Measurements from ENCODE around the gene PARP4.
"Not testable (repeated sequence)": the region's sequence is repeated elsewhere in the genome, so short reads cannot be mapped to it uniquely, and the experiment has no call there.

Gene PARP4

GRCh38 chr13:24443366-24443765 is 69.2 kb downstream of the PARP4 start:
- DNase-seq = no peak

DNA sequence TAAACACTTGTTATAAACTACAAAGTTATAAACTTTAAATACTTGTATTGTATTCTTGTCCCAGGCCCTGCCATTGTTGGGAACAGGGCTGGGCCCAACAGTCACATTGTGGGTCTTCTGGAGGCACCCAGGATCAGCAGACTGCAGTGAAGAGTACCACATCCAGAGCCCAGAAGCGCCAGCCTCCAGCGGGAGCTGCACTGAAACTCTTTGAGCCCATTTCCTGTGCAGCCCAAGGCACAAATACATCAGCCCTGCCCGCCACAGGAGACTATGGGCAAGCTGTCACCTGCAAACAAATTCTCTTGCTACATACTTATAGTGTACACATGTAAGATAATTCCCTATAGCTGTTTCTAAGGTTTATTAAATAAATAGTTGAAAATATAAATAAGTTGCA is 86.5 kb downstream of the PARP4 start:
- not testable (repeated sequence) for DNase-seq

DNA sequence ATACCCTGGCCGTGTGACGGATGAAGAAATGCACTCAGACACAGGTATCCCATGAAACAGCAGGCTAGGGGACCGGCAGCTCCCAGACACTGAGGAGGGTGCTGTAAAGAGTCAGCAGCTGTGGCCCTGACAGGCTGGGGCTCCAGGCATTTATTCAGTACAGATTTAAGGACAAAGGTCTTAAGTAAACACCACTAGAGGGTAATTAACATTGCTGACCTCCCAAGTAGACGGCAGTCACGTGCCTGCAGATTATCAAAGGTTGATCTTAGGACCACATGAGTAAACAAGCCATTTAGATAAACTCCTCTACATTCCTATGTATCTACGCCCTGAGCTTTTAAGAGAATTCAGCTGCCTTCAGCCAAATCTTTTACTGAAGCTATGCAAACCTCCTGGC is 92.9 kb downstream of the PARP4 start:
- DNase-seq = not testable (repeated sequence)

GRCh38 chr13:24407844-24408243 is 104.7 kb downstream of the PARP4 start:
- DNase-seq = peak; percentile 5

- DNase-seq = no peak
Observed at GRCh38 chr13:24406524-24406923, 106.1 kb downstream of the PARP4 start.

- no peak for DNase-seq
Observed at GRCh38 chr13:24396821-24397220, 115.8 kb downstream of the PARP4 start.

- no peak for DNase-seq
Observed at GRCh38 chr13:24392972-24393371, 119.6 kb downstream of the PARP4 start.

DNA sequence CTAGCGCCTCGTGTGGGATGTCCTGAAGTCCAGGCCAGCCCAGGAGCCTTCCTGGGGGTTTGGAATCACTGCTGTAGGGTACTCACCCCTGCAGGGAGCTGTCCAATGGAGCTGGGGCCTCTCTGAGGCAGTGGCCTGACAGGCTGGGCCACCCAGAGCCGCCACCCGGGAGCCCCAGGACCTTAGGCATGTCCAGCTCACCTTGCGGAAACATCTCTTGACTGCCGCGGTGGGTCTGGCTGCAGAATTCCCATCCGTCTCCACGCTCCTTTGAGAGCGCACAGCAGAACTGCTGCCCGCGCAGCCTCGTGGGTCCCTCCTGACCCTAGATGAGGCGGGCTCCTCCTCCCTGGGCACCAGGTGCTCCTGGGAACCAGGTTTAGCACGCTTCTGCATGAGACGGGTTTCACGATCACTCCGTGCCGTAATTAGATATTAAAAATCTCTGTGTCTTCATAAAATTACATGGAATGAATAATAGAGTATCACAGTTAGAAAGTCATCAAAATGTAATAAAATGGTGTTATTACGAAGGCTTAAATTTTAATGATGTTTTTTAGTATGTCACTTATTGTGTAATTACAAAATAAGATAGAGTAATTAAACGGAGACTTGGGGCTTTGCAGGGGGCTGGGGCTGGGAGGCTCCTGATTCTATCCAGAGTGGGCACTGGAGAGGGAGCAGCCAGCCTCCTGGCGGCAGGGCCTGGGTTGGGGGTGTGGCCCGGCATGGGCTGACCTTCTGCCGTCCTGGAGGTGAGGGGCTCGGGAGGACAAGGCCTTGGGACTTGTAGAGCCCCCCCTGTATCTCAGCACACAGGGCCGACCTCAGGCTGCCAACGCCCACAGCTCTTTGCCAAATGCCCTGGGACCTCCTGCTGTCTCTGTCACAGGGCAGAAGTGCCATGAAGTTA is 120.6 kb downstream of the PARP4 start:
- not testable (repeated sequence) for DNase-seq

DNA sequence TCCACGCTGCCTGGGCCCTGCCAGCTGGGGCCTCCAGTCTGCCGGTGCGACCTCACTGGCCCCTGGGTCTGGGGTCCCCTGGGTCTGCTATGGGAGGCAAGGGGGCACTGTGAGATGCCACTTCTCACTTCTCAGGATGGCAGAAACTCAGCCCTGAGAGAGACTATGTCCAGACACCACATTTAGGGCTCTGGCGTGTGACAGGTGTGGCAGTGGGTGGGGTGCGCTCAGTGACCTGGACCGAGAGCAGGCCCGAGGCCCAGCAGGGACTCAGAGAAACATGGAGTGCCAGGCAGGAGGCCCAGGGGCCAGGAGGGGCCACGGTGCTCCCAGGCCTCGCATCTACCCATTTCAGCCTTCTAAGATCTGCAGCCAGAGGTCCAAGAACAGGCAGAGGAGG is 121.8 kb downstream of the PARP4 start:
- DNase-seq = not testable (repeated sequence)

GRCh38 chr13:24389506-24389905 is 123.1 kb downstream of the PARP4 start:
- DNase-seq = no peak

GRCh38 chr13:24388743-24389142 is 123.8 kb downstream of the PARP4 start:
- DNase-seq = not testable (repeated sequence)

DNA sequence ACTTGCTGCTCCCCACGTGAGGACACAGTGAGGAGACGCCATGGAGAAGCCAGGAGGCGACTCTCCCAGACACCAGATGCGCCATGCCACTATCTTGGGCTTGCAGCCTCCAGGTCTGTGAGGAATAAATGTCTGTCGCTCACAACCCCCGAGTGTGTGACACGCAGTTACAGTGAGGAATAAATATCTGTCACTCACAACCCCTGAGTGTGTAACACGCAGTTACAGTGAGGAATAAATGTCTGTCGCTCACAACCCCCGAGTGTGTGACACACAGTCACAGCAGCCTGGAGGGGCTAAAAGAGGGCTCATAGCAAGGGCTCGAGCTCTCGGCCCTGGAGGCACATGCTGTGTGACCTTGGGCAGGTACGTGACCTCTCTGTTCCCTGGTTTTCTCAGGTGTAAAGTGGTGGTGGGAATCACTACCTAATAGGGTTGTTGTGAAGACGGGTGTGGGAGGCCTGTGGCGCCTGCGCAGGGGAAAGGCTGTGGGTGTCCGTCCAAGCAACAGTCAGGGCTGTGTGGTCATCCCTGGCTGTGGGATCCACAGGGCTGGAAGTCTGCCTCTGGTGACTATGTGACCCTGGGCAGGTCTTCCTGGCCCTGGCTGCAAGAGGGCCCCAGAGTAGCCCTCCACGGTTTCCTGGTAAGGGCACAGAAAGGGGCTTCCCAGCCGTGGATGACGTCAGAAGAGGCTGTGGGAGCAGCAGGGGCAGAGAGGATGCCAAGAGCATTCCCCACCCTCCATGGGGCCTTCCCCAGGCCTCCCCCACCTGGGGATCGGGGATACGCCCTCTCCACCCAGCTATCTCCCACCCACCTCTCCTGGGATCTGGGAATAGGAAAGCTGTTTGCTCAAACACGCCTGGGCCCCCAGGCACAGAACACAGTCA is 125.5 kb downstream of the PARP4 start:
- no peak for DNase-seq

DNA sequence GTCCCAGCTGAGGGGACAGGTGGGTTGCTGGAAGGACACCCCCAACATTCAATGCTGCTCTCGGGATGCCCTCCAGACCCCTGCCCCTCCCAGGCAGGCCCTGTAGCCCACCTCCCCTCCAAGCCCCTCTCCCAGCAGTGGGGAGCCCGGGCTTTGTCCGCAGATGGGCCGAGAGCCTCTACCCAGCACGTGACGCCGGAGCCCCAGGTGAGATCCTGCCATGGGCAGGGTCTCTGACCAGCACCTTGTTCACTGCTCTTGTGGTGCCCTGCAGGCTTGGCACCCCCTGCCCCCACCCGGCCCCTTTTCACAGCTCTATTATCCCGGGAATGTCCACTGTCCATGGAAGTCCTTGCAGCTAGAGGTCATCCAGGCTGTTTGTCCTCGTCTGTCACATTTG is 126.7 kb downstream of the PARP4 start:
- no peak for DNase-seq

DNA sequence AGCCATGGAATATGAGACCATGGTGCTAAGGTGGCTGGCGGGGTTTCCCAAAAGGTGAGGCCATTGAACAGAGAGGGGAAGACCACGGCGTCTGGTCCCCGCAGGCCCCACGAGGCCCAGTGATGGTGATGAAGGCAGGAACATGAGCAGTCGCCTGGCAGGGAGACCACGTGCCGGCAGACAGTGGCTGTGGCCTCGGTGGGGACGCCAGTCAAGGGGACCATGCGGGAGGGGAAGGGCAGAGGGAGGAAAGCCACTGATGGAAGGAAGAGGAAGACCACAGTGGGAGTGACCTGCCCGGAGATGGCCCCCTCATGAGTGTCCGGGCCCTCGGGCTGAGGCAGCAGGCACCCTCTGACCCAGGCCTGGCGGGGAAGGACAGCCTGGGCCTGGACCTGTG is 127.6 kb downstream of the PARP4 start:
- DNase-seq = not testable (repeated sequence)

DNA sequence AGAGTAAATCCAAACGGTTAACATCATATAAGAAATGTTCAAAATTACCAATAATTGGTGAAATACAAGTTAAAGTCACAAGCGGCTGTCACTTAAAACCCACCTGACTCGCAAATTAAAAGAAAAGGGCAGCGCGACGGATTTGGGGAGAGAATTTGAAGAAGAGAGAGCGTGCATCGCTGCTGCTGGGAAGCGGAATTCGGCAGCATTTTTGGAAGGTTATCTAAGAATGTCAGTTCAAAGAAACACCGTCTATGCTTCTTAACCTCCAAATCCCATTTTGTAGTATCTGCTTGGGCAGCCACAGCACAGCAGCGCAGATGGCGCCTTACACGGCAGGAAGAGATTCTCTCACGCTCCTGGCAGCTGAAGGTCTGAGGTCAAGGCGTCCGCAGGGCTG is 128.5 kb downstream of the PARP4 start:
- not testable (repeated sequence) for DNase-seq

GRCh38 chr13:24381541-24382265 is 130.9 kb downstream of the PARP4 start:
- no peak for DNase-seq

GRCh38 chr13:24380881-24381280 is 131.7 kb downstream of the PARP4 start:
- DNase-seq = not testable (repeated sequence)

DNA sequence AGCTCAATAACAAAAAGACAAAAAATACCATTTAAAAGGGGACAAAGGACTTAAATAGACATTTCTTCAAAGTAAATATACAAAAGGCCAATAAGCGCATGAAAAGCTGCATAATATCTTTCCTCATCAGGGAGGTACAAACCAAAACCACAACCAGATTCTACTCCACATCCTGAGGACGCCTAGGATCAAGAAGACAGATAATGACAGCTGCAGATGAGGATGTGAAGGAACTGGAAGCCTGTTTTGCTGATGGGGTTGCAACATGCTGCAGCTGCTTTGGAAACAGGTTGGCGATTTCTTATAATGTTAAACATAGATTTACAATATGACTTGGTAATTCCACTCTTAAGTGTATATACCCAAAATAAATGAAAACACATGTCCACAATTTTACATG is 132.4 kb downstream of the PARP4 start:
- peak; percentile 20 for DNase-seq

- not testable (repeated sequence) for DNase-seq
Observed at GRCh38 chr13:24371273-24371672, 141.3 kb downstream of the PARP4 start.

Data from hematopoietic multipotent progenitor cell treated with erythropoietin and hydrocortisone succinate and interleukin-3 and kit ligand, for 6 days (in vitro differentiated cells).